Muscle of arm (tissue), 12 donors: ENCODE measurements around the gene NHP2. TPM values are rescaled to one million over a fixed set of nuclear protein-coding genes. Genes with fewer than 3 reads are reported as not detected.

ENCODE experiments used
- DNase-seq: peaks from one replicate; pipeline ENCODE4 v3.0.0-alpha.2; 2013
- polyA plus RNA-seq, 12 donors: library from polyadenylated mRNA; unstranded; fragments of 120-200 nt; gene quantifications; one replicate each; pipeline ENCODE4 v1.2.1, GENCODE V29; 2013; ENCODE audit not compliant: insufficient read length in 12 of 12

The NHP2 gene
- polyA plus RNA-seq, 12 donors: 75.6 to 113 (median 89.1) TPM; not detected in 1

GRCh38 chr5:178116143-178116885 is 37.4 kb downstream of the NHP2 start:
- no peak for DNase-seq

GRCh38 chr5:178115814-178116142 is 37.9 kb downstream of the NHP2 start:
- no peak for DNase-seq

GRCh38 chr5:178115136-178115813 is 38.4 kb downstream of the NHP2 start:
- DNase-seq: no peak

- DNase-seq: no peak
Observed at GRCh38 chr5:178114325-178115135, 39.2 kb downstream of the NHP2 start.

- DNase-seq: no peak
Observed at GRCh38 chr5:178113841-178114324, 39.8 kb downstream of the NHP2 start.

GRCh38 chr5:178113141-178113787 is 40.4 kb downstream of the NHP2 start, which contains the start of gene N4BP3:
N4BP3 (plus strand) TSS chr5:178113532; CDS start chr5:178119584, 6,052 bp downstream.
- DNase-seq: no peak

- DNase-seq: no peak
Observed at GRCh38 chr5:178112545-178112944, 41.1 kb downstream of the NHP2 start.

GRCh38 chr5:178111925-178112324 is 41.8 kb downstream of the NHP2 start:
- no peak for DNase-seq

- DNase-seq: no peak
Observed at GRCh38 chr5:178110511-178110910, 43.2 kb downstream of the NHP2 start.

- no peak for DNase-seq
Observed at GRCh38 chr5:178108966-178109365, 44.7 kb downstream of the NHP2 start.

GRCh38 chr5:178108446-178108845 is 45.2 kb downstream of the NHP2 start:
- DNase-seq: no peak

- DNase-seq: no peak
Observed at GRCh38 chr5:178107756-178108310, 45.9 kb downstream of the NHP2 start.

- DNase-seq: no peak
Observed at GRCh38 chr5:178106556-178107239, 47.0 kb downstream of the NHP2 start.

- DNase-seq: no peak
Observed at GRCh38 chr5:178106086-178106485, 47.6 kb downstream of the NHP2 start.

GRCh38 chr5:178104492-178104891 is 49.2 kb downstream of the NHP2 start:
- no peak for DNase-seq

- no peak for DNase-seq
Observed at GRCh38 chr5:178103612-178104011, 50.1 kb downstream of the NHP2 start.
